Fibroblast of lung (primary cell): ENCODE data around the gene AVPI1. TPM values are rescaled to one million over a fixed set of nuclear protein-coding genes. Genes with fewer than 3 reads are reported as not detected.
"Not testable (repeated sequence)": the region's sequence is repeated elsewhere in the genome, so short reads cannot be mapped to it uniquely, and the experiment has no call there.

ENCODE experiments used
- DNase-seq, 2 donors: peaks; one replicate each; pipeline versions ENCODE4 v3.0.0 to v3.0.0-alpha.2; 2010; ENCODE audit warnings: low read depth in 2 of 2
- H2AFZ ChIP-seq: 2 replicates; pipeline ENCODE4 v1.5.1; 2012; ENCODE audit warnings: low read length, control low read depth, inconsistent platforms
- H3K27ac ChIP-seq: 2 replicates; pipeline ENCODE4 v1.5.1; 2011; ENCODE audit warnings: low read length, control low read depth; ENCODE audit not compliant: insufficient read depth
- H3K27me3 ChIP-seq: 2 replicates; pipeline ENCODE4 v1.5.1; 2011; ENCODE audit warnings: mild to moderate bottlenecking, low read length; ENCODE audit not compliant: control insufficient read depth, insufficient read depth
- H3K36me3 ChIP-seq: 2 replicates; pipeline ENCODE4 v1.5.1; 2011; ENCODE audit warnings: low read length; ENCODE audit not compliant: control insufficient read depth, insufficient read depth
- H3K4me1 ChIP-seq: 2 replicates; pipeline ENCODE4 v1.5.1; 2011; ENCODE audit warnings: low read length; ENCODE audit not compliant: control insufficient read depth, insufficient read depth; ENCODE audit errors: extremely low read depth
- H3K4me2 ChIP-seq: 2 replicates; pipeline ENCODE4 v1.5.1; 2011; ENCODE audit warnings: low read length, control low read depth; ENCODE audit not compliant: insufficient read depth; ENCODE audit errors: extremely low read depth
- H3K4me3 ChIP-seq, 4 experiments: fragments of 200-600 bp in 1 of 4; sonication (generic) in 1 of 4; replicated peaks in 1 of 4; 2 replicates each; pipeline ENCODE4 v1.5.1; 2011 to 2016; ENCODE audit warnings: low read length in 4 of 4, low read depth in 3 of 4, mild to moderate bottlenecking in 3 of 4, control low read depth in 2 of 4, inconsistent platforms in 1 of 4, mixed read lengths in 1 of 4; ENCODE audit not compliant: insufficient read depth in 1 of 4; ENCODE audit errors: control extremely low read depth in 1 of 4
- H3K79me2 ChIP-seq: 2 replicates; pipeline ENCODE4 v1.5.1; 2012; ENCODE audit warnings: mild to moderate bottlenecking, low read length, inconsistent platforms; ENCODE audit not compliant: control insufficient read depth, insufficient read depth
- H3K9ac ChIP-seq: 2 replicates; pipeline ENCODE4 v1.5.1; 2011; ENCODE audit warnings: mild to moderate bottlenecking, low read length, control low read depth; ENCODE audit not compliant: insufficient read depth
- H3K9me3 ChIP-seq: 2 replicates; pipeline ENCODE4 v1.5.1; 2012; ENCODE audit warnings: low read depth, low read length; ENCODE audit not compliant: control insufficient read depth, insufficient read depth
- H4K20me1 ChIP-seq: 2 replicates; pipeline ENCODE4 v1.5.1; 2011; ENCODE audit warnings: low read length; ENCODE audit not compliant: control insufficient read depth, insufficient read depth; ENCODE audit errors: extremely low read depth
- CTCF ChIP-seq, 2 donors: IDR thresholded peaks in 1 of 2; conservative IDR thresholded peaks in 1 of 2; 1 replicate in 1 of 2; 2 replicates in 1 of 2; pipeline ENCODE4 v1.5.1; 2011 to 2012; ENCODE audit warnings: low read length in 2 of 2, control low read depth in 1 of 2, inconsistent platforms in 1 of 2, low read depth in 1 of 2, mild to moderate bottlenecking in 1 of 2
- EZH2 ChIP-seq: IDR thresholded peaks from 2 replicates; pipeline ENCODE4 v1.5.1; 2012; ENCODE audit warnings: low read length, control low read depth, mild to moderate bottlenecking; ENCODE audit errors: missing control alignments
- polyA plus RNA-seq, 2 donors: library from polyadenylated mRNA; depleted of rRNA in 1 of 2; stranded (reverse) in 1 of 2; unstranded in 1 of 2; fragments of >200 nt; gene quantifications; 2 replicates each; pipeline ENCODE4 v1.2.1, GENCODE V29; 2011 to 2012; ENCODE audit warnings: missing spikeins in 1 of 2
- total RNA-seq: library from RNA; depleted of rRNA; stranded (reverse); fragments of >200 nt; gene quantifications from 2 replicates; pipeline ENCODE4 v1.2.1, GENCODE V29; 2014

Gene AVPI1
- total and polyA plus RNA-seq, 2 donors (not counting 1 experiment from before 2014, with no cell fraction given) = 14.3 to 77.5 TPM

GRCh38 chr10:97701438-97702069 is 14.5 kb upstream of the AVPI1 start:
- no peak overlapping the region for H3K4me2 ChIP-seq
- peaks cover 2% of the 10 kb centered on the region for H3K4me1 ChIP-seq
- H3K27ac ChIP-seq = no peak overlapping the region
- H4K20me1 ChIP-seq = no peaks in the 10 kb centered on the region
- H3K27me3 ChIP-seq = no peaks in the 10 kb centered on the region
- no peak overlapping the region for H3K4me3 ChIP-seq
- peak overlapping the region; percentile 20 for H2AFZ ChIP-seq
- TF ChIP-seq CTCF (conservative IDR thresholded peaks at IDR 0.05 in 1 of 2, IDR thresholded peaks at IDR 0.05 in 1 of 2; ENCODE audit: low read depth in 1 of 2, low read length in 2 of 2) (peak; percentile 95 to 98), EZH2 (no peak)
- H3K9ac ChIP-seq = no peak overlapping the region
- H3K9me3 ChIP-seq = no peaks in the 10 kb centered on the region
- peak; percentile 54 to 85 for DNase-seq
- no peaks in the 10 kb centered on the region for H3K36me3 ChIP-seq
- no peaks in the 10 kb centered on the region for H3K79me2 ChIP-seq

GRCh38 chr10:97698072-97698655 is 11.1 kb upstream of the AVPI1 start:
- not testable (repeated sequence) for H3K4me1 ChIP-seq, DNase-seq, H2AFZ ChIP-seq, H3K4me2 ChIP-seq, H3K36me3 ChIP-seq, H3K27ac ChIP-seq, H4K20me1 ChIP-seq, H3K79me2 ChIP-seq, H3K9me3 ChIP-seq, H3K4me3 ChIP-seq, H3K27me3 ChIP-seq, H3K9ac ChIP-seq

GRCh38 chr10:97690133-97690532 is 3.1 kb upstream of the AVPI1 start:
- H3K4me1 ChIP-seq = peaks cover 17% of the 10 kb centered on the region
- no peaks in the 10 kb centered on the region for H3K27me3 ChIP-seq
- H3K4me3 ChIP-seq = no peak overlapping the region
- TF ChIP-seq EZH2 = no peak
- no peak for TF ChIP-seq CTCF (conservative IDR thresholded peaks at IDR 0.05 in 1 of 2, IDR thresholded peaks at IDR 0.05 in 1 of 2; ENCODE audit: low read depth in 1 of 2, low read length in 2 of 2)
- peak overlapping the region; percentile 93 for H3K27ac ChIP-seq
- no peak overlapping the region for H3K9ac ChIP-seq
- H3K36me3 ChIP-seq = no peaks in the 10 kb centered on the region
- DNase-seq = no peak
- no peaks in the 10 kb centered on the region for H4K20me1 ChIP-seq
- peaks cover 15% of the 10 kb centered on the region for H3K79me2 ChIP-seq
- H3K9me3 ChIP-seq = no peaks in the 10 kb centered on the region
- no peak overlapping the region for H2AFZ ChIP-seq
- H3K4me2 ChIP-seq = no peak overlapping the region
